CD4-positive, alpha-beta T cell treated with Interleukin-17A for 4 hours (primary cell): Measurements from ENCODE around the gene WWOX.

Experiments used
- DNase-seq: peaks from one replicate; pipeline ENCODE4 v3.0.0-alpha.2; 2020; ENCODE audit warnings: mixed read lengths

The WWOX gene

GRCh38 chr16:78543023-78543422 lies 443.6 kb downstream of the WWOX start:
- no peak for DNase-seq

GRCh38 chr16:78549366-78549765 lies 449.9 kb downstream of the WWOX start:
- DNase-seq: no peak

DNA sequence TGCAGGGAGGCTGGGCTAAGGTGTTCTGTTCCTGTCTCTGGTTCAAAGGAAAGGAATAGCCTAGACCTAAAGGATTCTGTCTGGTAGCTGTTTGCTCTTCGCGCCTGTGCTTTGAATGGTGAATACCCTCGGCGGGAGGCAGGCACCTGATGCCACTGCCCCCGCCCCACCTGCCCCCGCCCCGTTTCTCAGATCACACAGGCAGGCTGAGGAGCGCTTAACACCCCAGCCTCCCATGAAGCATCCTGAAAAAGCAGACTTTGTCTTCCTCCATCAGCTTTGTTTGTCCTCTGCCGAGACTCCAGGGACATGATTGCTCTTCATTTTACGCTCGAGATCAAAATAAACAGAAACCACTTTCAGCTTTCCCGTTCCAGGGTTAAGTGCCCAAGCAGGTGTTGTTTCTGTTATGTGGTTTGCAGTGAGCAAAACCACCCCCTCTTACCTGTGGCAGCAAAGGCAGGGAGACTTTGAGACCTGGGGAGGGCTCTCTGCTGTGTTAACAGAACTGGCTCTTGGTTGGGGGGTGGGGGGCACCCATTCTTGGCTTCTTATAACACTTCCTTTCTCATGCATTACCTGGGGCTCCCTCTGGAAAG lies 452.1 kb downstream of the WWOX start:
- DNase-seq: no peak

DNA sequence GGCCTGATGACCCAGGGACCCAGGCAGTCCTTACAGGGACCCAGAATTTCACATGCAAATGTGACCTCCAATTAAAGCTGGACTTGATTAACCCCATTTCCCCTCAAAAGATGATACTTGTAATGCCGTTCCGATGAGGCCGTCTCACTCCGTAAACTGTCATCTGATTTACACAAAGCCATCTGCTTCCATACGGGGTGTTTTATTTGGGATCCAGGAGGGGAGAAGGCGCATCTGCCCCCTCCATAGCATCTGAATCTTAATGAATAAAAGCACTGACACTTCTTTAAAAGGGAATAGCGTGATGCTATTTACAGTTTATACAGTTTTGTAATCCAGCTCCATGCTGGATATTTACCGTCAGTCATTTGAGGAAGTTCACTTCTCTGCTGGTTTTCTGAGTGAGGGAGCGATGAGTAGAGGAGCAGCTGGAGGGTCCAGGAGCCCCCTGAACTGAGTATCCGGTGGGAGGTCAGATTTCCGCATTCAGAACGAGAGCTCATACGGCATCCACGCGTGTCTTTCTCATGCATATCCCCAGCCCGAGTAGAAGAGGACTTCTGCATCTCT lies 452.7 kb downstream of the WWOX start:
- no peak for DNase-seq

GRCh38 chr16:78552716-78553115 lies 453.3 kb downstream of the WWOX start:
- no peak for DNase-seq

DNA sequence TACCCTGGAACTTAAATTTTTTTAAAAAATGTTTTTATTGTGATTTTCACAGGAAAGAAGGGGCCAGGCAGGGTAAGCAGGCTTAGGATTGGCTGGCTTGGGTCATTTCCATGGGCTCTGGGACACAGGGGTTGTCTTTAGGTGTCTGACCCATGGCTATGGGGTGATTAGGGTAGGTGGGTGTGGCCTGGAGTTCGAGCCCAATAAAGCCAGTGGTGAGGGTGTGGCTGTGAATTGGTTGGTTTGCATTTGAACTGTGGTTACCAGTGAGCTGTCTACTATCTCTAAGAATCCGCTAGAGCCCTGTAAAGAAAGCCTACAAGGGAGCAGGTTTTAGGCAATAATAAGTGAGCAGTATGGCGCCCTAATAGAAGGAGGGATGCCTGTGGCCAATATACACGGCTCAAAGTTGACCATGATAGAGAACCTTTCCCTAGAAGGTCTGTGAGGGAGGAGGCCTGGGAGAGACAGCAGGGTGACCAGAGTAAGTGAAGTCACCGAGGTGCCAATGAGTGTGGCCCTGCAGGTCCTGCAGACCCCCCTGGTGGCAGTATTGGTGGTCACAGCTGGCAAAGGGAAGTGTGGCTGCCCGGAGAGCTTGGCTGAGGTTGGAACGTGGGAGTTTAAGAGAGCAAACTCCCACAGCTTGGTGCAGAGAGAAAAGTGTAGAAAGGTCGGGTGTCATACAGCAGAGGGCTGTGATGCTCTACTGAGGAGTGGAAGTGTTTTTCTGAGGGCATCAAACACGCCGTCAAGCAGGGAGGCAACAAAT lies 454.0 kb downstream of the WWOX start:
- DNase-seq: no peak

DNA sequence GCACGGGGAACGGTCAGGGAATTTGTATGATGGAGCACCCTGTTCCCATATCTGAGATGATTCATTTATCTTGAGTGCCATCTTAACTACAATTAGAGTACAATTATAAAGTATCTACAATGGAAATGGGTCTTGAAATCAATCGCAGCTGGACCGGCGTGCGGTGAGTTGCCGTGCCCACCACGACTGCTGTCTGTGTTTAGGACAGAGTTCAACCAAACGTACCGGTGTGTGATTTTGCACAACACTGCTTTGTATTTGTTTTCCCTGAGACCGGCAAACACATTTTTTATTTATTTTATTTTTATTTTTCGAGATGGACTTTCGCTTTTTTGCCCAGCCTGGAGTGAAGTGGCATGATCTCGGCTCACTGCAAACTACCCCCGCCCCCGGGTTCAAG lies 457.0 kb downstream of the WWOX start:
- DNase-seq: no peak

DNA sequence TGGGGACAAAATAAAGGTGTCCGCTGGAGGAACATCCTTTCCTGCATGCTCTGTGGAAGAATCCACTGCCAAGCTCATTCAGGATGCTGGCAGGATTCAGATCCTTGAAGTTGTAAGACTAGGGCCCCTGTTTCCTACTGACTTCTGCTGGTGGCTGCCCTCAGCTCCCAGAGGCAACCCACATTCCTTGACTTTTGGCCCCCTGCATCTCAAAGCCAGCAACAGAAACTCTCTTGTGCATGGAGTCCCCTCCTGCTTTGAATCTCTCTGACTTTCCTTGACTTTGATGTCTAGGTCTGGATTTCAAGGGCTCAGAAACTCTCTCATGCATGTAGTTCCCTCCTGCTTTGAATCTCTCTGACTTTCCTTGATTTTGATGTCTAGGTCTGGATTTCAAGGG lies 461.5 kb downstream of the WWOX start:
- DNase-seq: no peak

DNA sequence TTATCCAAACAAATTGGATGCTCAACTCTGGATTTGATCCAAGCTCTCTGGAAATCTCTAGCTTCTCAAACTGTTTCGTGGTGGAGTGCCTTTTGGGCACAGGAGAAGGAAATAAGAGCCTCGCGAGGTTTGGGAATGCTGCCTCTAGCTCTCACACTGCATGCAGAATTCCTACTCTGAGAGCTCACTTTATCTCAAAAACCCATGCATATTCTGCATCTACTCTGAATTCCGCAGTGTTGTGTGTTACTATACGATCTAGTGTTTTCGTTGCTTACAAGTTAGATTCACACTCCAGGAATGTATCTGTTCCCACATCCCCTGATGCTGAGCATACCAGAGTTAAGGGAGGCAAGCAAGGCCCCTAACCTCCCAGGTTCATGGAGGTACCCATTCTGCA lies 462.7 kb downstream of the WWOX start:
- no peak for DNase-seq

GRCh38 chr16:78562650-78563049 lies 463.2 kb downstream of the WWOX start:
- no peak for DNase-seq

DNA sequence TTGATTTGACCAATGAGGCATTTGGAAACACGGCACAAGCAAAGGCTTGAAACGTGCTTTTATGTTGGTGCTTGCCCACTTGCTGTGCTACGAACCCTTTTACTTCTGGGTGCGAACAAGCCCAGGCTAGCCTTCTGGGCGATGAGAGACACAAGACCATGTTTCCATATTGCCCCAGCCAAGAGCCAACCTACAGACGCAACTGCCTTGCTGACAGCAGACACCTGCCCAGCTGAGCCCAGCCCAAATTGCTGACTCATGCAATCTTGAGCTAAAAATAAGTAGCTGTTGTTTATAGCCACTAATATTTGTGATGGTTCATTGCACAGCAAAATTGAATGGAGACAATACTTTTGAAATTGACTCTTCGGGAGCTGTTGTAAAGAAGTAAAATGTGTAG lies 464.5 kb downstream of the WWOX start:
- DNase-seq: no peak

DNA sequence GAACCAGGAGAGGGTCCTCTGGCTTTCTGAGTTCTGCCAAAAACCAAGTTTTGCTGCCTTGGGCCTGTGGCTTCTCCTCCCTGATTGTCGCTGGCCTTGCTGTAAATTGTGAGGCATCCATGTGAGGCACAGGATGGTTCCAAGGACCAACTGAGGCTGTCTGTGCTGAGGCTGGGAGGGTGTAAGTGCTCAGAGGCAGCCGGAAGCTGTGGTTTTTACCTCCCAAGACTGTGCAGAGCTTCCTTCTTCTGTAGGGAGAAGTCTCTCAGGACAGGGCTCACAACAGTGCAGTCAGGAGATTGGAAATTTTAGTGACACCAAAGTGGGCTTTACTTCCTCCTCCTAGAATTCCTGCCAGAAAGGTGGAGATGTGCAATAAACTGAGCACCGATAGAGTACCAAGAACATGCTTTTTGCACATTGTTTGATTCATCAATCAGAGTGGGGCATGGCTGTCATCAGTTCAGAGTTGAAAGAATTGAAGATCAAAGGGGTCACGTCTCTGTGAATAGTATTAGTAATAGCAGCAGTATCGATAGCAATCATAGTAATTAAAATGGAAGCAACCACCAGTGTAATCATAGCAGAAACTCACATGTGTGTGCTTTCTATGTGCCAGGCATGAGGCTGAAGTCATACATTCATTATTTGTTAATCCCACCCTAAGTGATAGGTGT lies 467.1 kb downstream of the WWOX start:
- DNase-seq: peak; percentile 6

DNA sequence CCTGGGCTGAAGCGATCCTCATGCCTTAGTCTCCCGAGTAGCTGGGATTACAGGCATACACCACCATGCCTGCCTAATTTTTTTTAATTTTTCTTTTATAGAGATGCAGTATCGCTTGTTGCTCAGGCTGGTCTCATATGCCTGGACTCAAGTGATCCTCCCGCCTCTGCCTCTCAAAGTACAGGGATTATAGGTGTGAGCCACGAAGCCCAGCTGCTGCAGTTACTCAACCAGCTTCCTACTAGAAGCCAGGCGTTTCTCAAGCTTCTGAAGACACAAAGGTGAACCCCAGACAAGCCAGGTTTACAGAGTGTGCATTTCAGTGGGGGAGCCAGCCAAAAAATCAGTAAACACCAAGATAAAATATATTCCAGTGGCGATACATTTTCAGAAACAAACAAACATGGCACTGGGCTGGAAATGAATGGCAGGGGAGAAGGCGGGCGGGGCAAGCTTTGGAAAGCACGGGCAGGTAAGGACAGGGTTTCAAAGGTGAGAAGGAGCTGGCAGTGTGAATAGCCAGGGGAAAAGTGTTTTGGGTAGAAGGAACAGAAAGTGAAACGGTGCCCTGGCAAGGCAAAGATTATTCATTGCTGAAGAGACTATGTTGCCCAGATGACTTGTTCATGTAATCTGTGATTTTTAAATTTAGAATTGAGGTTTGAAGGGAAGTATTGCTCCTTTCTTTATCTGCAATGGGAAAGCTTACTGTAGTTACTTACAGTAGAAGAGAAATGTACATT lies 471.1 kb downstream of the WWOX start:
- DNase-seq: no peak

DNA sequence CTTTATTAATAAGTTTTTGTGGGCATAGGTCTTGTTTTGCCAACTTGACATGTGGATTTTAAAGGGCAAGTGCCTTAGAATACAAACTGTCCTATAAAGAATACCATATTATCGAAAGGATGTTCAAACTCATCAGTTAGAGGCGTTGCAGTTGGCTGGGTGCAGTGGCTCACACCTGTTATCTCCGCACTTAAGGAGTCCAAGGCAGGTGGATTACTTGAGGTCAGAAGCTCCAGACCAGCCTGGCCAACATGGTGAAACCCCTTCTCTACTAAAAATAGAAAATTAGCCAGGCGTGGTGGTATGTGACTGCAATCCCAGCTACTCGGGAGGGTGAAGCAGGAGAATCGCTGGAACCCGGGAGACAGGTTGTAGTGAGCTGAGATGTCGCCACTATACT lies 472.0 kb downstream of the WWOX start:
- DNase-seq: no peak

DNA sequence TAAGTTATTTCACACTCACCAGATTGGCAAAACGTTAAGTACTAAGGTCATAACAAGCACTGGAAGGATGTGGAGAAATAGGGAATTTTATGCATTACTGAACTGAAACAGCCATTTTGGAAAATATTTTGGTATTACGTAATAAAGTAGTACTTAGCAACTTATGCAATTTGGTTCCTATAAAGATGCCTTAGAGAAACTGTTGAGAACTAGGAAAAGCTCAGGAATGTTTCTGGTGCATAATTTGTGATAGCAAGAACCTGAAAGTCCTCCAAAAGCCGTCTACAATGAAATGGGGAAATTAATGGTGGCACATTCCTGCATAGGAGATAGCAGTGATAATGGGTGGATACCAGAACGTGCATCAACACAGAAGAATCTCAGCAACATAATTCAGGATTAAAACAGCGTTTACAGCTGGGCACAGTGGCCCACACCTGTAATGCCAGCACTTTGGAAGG lies 472.5 kb downstream of the WWOX start:
- DNase-seq: no peak

GRCh38 chr16:78574571-78574970 lies 475.1 kb downstream of the WWOX start:
- DNase-seq: no peak

DNA sequence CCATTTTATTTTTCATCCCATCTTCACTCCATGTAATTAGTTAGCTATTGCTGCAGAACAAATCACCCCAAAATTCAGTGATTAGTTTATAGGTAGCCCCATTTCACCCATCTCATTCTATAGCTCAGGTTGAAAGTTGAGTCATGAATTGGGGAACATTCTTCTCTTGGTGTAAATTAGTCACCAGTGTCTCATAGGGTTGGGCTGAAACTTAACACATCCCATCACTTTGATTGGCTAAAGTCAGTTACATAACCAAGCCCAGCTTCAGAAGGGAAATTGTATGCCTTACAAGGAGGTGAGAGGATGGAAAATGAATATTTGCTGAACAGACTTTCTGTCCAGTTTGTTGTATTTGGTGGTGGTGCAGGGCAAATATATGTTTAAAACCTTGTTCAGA lies 477.5 kb downstream of the WWOX start:
- DNase-seq: no peak

DNA sequence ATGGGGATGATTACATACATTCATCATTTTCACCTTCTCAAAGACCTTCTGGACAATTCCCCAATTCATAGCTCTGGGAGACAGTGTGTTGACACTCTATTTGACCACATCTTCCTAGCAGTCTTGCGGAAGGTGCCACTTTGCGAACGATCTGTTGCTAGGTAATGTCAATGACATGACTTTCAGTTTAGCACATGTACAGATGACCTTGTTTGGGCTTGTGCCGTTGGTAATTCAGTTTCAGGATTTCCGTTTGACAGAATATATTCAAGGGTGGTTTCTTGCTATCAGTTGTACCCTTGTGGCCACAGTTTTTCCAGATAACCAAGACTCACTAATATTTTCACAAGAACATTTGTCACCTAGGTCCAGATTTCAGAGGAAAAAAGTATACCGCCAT lies 478.2 kb downstream of the WWOX start:
- DNase-seq: no peak

- DNase-seq: no peak
Measured at GRCh38 chr16:78579020-78579419, 479.6 kb downstream of the WWOX start.

GRCh38 chr16:78583441-78583840 lies 484.0 kb downstream of the WWOX start:
- DNase-seq: no peak

DNA sequence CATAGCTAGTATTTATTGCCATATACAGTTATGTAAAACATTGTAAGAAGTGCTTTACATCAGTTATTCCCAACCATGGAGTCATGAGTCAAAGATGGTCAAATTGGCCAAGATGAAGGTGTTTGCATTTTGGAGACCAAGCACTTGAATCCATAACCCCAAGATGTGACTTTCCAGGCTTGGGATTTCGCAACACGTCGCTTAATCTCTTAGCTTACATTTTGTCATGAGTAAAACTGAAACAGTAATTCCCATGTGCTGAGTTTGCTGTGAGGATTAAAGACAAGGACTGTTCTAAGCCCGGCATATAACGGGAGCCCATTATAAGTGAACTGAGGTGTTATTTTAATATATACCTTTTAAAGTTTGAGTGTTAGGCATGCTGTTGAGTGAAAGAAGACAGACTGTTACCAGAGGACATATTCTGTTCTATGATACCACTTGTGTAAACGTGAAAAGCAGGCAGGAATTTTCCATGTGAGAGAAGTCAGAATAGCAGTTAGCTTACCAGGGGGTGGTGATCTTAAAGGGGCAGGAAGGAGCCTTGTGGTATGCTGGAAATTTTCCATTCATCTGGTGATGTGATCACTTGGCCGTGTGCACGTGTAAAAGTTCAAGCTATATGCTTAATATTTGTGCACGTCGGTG lies 484.9 kb downstream of the WWOX start:
- no peak for DNase-seq

GRCh38 chr16:78584991-78585390 lies 485.5 kb downstream of the WWOX start:
- DNase-seq: no peak

DNA sequence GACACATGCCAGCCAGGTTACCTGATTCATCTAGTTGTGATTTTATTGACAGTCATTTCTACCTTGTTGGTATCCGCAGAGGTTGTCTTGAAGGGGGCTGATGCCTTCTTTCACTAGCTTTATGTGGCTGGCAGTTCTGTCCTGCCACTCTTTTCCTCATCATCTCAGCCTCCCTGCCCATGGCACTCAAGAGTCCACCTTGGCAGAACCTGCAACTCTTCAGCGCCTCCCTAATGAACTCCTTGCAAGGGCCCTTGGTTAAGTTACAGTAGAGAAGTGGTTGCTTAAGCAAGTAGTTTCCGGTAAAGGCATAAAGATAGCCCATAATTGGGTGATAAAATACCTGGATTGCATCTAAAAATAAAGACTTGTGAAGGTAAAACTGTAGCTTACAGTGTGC lies 489.9 kb downstream of the WWOX start:
- DNase-seq: no peak
